SK-N-SH (cell line): Measurements from ENCODE around the gene ENOPH1. TPM values are rescaled to one million over a fixed set of nuclear protein-coding genes. Genes with fewer than 3 reads are reported as not detected.

ENCODE experiments used
- CTCF ChIA-PET: fragments of 300-600, 350-600 bp; formaldehyde crosslinking; extraction: SDS; loops from one replicate; lab custom pipeline; 2021; lab: Yijun Ruan, JAX
- POLR2A ChIA-PET: fragments of 350-600 bp; sonication (Branson Sonifier 250); formaldehyde crosslinking; extraction: SDS; loops from one replicate; lab custom pipeline; 2020; ENCODE audit warnings: antibody characterized with exemption, inconsistent platforms; lab: Yijun Ruan, JAX
- DNase-seq: peaks from one replicate; pipeline ENCODE4 v3.0.0; 2012
- H2AFZ ChIP-seq: fragments of 200-600 bp; sonication (generic); 2 replicates; pipeline ENCODE4 v1.8.1; 2016; ENCODE audit warnings: antibody characterized with exemption, mild to moderate bottlenecking, low read depth
- H3F3A ChIP-seq: fragments of 200-600 bp; sonication (generic); replicated peaks from 2 replicates; pipeline ENCODE3; 2016; ENCODE audit warnings: antibody characterized with exemption, mild to moderate bottlenecking; ENCODE audit not compliant: insufficient read depth
- H3K27ac ChIP-seq, 2 experiments: fragments of 200-500 bp in 1 of 2; fragments of 200-600 bp in 1 of 2; sonication (Bioruptor generic) in 1 of 2; sonication (generic), shearing (Covaris generic) in 1 of 2; 2 replicates each; pipeline versions ENCODE4 v1.5.1 to v1.6.1; 2014 to 2016; ENCODE audit warnings: low read depth in 2 of 2, inconsistent platforms in 1 of 2, low read length in 1 of 2, mild to moderate bottlenecking in 1 of 2, mixed read lengths in 1 of 2
- H3K27me3 ChIP-seq: fragments of 200-600 bp; sonication (generic), shearing (Covaris generic); 2 replicates; pipeline ENCODE4 v1.6.1; 2016; ENCODE audit warnings: mixed run types; ENCODE audit not compliant: insufficient read depth
- H3K36me3 ChIP-seq, 2 experiments: fragments of 200-500 bp in 1 of 2; fragments of 200-600 bp in 1 of 2; sonication (Bioruptor generic) in 1 of 2; sonication (generic) in 1 of 2; replicated peaks in 1 of 2; 2 replicates each; pipeline versions ENCODE3 to v1.5.1; 2014 to 2016; ENCODE audit warnings: low read length in 1 of 2, mild to moderate bottlenecking in 1 of 2; ENCODE audit not compliant: insufficient read depth in 2 of 2, control insufficient read depth in 1 of 2
- H3K4me1 ChIP-seq, 2 experiments: fragments of 200-500 bp in 1 of 2; fragments of 200-600 bp in 1 of 2; sonication (Bioruptor generic) in 1 of 2; sonication (generic), shearing (Covaris generic) in 1 of 2; 2 replicates each; pipeline versions ENCODE4 v1.5.1 to v1.6.1; 2014 to 2016; ENCODE audit warnings: low read depth in 1 of 2, low read length in 1 of 2, mixed run types in 1 of 2; ENCODE audit not compliant: insufficient read depth in 2 of 2, control insufficient read depth in 1 of 2
- H3K4me2 ChIP-seq: fragments of 200-600 bp; sonication (generic), shearing (Covaris generic); 2 replicates; pipeline ENCODE4 v1.6.1; 2017; ENCODE audit warnings: mixed run types
- H3K4me3 ChIP-seq, 2 experiments: fragments of 200-500 bp in 1 of 2; fragments of 200-600 bp in 1 of 2; sonication (Bioruptor generic) in 1 of 2; sonication (generic), shearing (Covaris generic) in 1 of 2; 2 replicates each; pipeline versions ENCODE4 v1.5.1 to v1.8.1; 2014 to 2016; ENCODE audit warnings: low read depth in 2 of 2, inconsistent platforms in 1 of 2, low read length in 1 of 2, mild to moderate bottlenecking in 1 of 2, mixed read lengths in 1 of 2, moderate library complexity in 1 of 2
- H3K79me2 ChIP-seq: fragments of 200-600 bp; sonication (generic); 2 replicates; pipeline ENCODE4 v1.8.1; 2017; ENCODE audit warnings: mild to moderate bottlenecking; ENCODE audit not compliant: insufficient read depth
- H3K9ac ChIP-seq: fragments of 200-600 bp; sonication (generic); 2 replicates; pipeline ENCODE4 v1.6.1; 2017; ENCODE audit warnings: mixed run types
- H3K9me2 ChIP-seq: fragments of 200-600 bp; sonication (generic); 2 replicates; pipeline ENCODE4 v1.6.1; 2017; ENCODE audit warnings: mixed run types
- H3K9me3 ChIP-seq: fragments of 200-600 bp; sonication (generic); 2 replicates; pipeline ENCODE4 v1.6.1; 2017; ENCODE audit warnings: mixed run types, mild to moderate bottlenecking, moderate library complexity
- H4K20me1 ChIP-seq: fragments of 200-600 bp; sonication (generic); 2 replicates; pipeline ENCODE4 v1.6.1; 2017; ENCODE audit warnings: mild to moderate bottlenecking, mixed run types; ENCODE audit not compliant: insufficient read depth
- CTCF ChIP-seq: fragments of 200-600 bp; sonication (generic); IDR thresholded peaks from 2 replicates; pipeline ENCODE4 v1.6.1; 2017; ENCODE audit warnings: antibody characterized with exemption, mild to moderate bottlenecking, moderate library complexity
- EP300 ChIP-seq, 2 experiments: IDR thresholded peaks; 2 replicates each; pipeline versions ENCODE4 v1.4.0 to v1.6.1; 2012; ENCODE audit warnings: borderline replicate concordance in 1 of 2, low read depth in 1 of 2, low read length in 1 of 2
- FOSL2 ChIP-seq: IDR thresholded peaks from 2 replicates; pipeline ENCODE4 v1.4.0; 2012; ENCODE audit warnings: low read depth, mild to moderate bottlenecking, moderate library complexity, borderline replicate concordance
- FOXM1 ChIP-seq: IDR thresholded peaks from 2 replicates; pipeline ENCODE4 v1.4.0; 2012; ENCODE audit warnings: low read depth, mild to moderate bottlenecking
- MAX ChIP-seq: IDR thresholded peaks from 2 replicates; pipeline ENCODE4 v1.4.0; 2012; ENCODE audit warnings: low read depth
- MXI1 ChIP-seq: IDR thresholded peaks from 2 replicates; pipeline ENCODE4 v1.6.1; 2012; ENCODE audit warnings: mild to moderate bottlenecking, low read depth, low read length, improper control_type of control experiment
- RAD21 ChIP-seq: IDR thresholded peaks from 2 replicates; pipeline ENCODE4 v1.6.1; 2012; ENCODE audit warnings: mild to moderate bottlenecking, low read length
- RFX5 ChIP-seq: IDR thresholded peaks from 2 replicates; pipeline ENCODE4 v1.6.1; 2012; ENCODE audit warnings: mild to moderate bottlenecking, improper control_type of control experiment, low read length
- RXRA ChIP-seq: IDR thresholded peaks from 2 replicates; pipeline ENCODE4 v1.4.0; 2012; ENCODE audit warnings: low read depth, mild to moderate bottlenecking, borderline replicate concordance
- TAF1 ChIP-seq: IDR thresholded peaks from 2 replicates; pipeline ENCODE4 v1.6.1; 2012; ENCODE audit warnings: low read depth, mild to moderate bottlenecking, low read length, moderate library complexity, borderline replicate concordance
- WGBS: methylation state at CpG from one replicate; pipeline ENCODE4 v1.1.6; 2017; ENCODE audit warnings: low lambda C conversion rate; 5-methylcytosine and 5-hydroxymethylcytosine counted together
- polyA plus RNA-seq, 3 experiments: library from polyadenylated mRNA; depleted of rRNA; stranded (reverse); fragments of >200 nt; gene quantifications; 2 replicates each; pipeline ENCODE4 v1.2.3, GENCODE V29; 2012

ENOPH1 gene
- polyA plus RNA-seq, 1 of the 3 experiments (the other 2 are of a cell fraction): 14.9 TPM

- DNase-seq: no peak
- Histone ChIP-seq H2AFZ (no peak overlapping the region), H3K27me3 (no peaks in the 10 kb centered on the region), H3K36me3 (peaks cover 0 to 4% of the 10 kb centered on the region in 2 experiments), H3K4me2 (no peak overlapping the region), H4K20me1 (no peaks in the 10 kb centered on the region)
- no peak for TF ChIP-seq MAX
- TF ChIP-seq FOSL2: no peak
- TF ChIP-seq FOXM1: no peak
- TF ChIP-seq TAF1: no peak
- TF ChIP-seq EP300 (IDR thresholded peaks at IDR 0.05; ENCODE audit: borderline replicate concordance in 1 of 2, low read depth in 1 of 2, low read length in 1 of 2): no peak
- no peak for TF ChIP-seq MXI1
- no peak for TF ChIP-seq RAD21
- no peak for TF ChIP-seq RFX5
- TF ChIP-seq RXRA: no peak
- TF ChIP-seq, all 33 proteins: peak for 0
- Histone ChIP-seq H3K27ac (no peak overlapping the region), H3K9me3 (no peaks in the 10 kb centered on the region), H3K4me3 (no peak overlapping the region), H3K4me1 (no peaks in the 10 kb centered on the region), H3K9ac (no peak overlapping the region), H3K9me2 (no peaks in the 10 kb centered on the region), H3K79me2 (no peaks in the 10 kb centered on the region), H3F3A (no peaks in the 10 kb centered on the region)
- CTCF ChIA-PET: interaction anchor here (0.7 to 1.4 kb wide), 3 partner anchors 14 to 237 kb away, joined by 3 to 4 read pairs (median 4); no protein-coding TSS in a partner anchor
- POLR2A ChIA-PET: no interaction called here
- 88% methylated on average over 14 of the region's 14 CpGs for WGBS
Measured at GRCh38 chr4:82484996-82485783, 54.8 kb downstream of the ENOPH1 start.

GRCh38 chr4:82489076-82489475 lies 58.7 kb downstream of the ENOPH1 start:
- H3K27ac ChIP-seq: no peak overlapping the region
- no peak overlapping the region for H3K4me2 ChIP-seq
- ChIA-PET CTCF (no interaction called here), POLR2A (no interaction called here)
- no peaks in the 10 kb centered on the region for H4K20me1 ChIP-seq
- WGBS: 90% methylated on average over 1 of the region's 1 CpG
- H3K4me3 ChIP-seq: no peak overlapping the region
- no peaks in the 10 kb centered on the region for H3F3A ChIP-seq
- TF ChIP-seq RFX5 (no peak), CTCF (no peak)
- no peak overlapping the region for H3K9ac ChIP-seq
- no peaks in the 10 kb centered on the region for H3K27me3 ChIP-seq
- no peak for DNase-seq
- H3K9me3 ChIP-seq: no peaks in the 10 kb centered on the region
- no peaks in the 10 kb centered on the region for H3K36me3 ChIP-seq
- H2AFZ ChIP-seq: no peak overlapping the region
- no peaks in the 10 kb centered on the region for H3K9me2 ChIP-seq
- H3K4me1 ChIP-seq: no peaks in the 10 kb centered on the region
- H3K79me2 ChIP-seq: no peaks in the 10 kb centered on the region
